K562 (cell line): Measurements from ENCODE around the gene OPCML. TPM values are rescaled to one million over a fixed set of nuclear protein-coding genes. Genes with fewer than 3 reads are reported as not detected.

Experiments
- ATAC-seq: fragments of 200-7000 bp; cut with Tn5 transposase; 3 replicates; pipeline ENCODE4 v1.9.1; 2020; ENCODE audit warnings: moderate library complexity
- BruUV-seq: library from RNA; stranded (reverse); fragments of 400-500 nt; replicated peaks from 2 replicates; lab custom pipeline; 2021; lab: Mats Ljungman, UMichigan
- CTCF ChIA-PET: fragments of 300-600 bp; formaldehyde crosslinking; extraction: SDS; loops from one replicate; lab custom pipeline; 2021; ENCODE audit warnings: low intra/inter-chr PET ratio; lab: Yijun Ruan, JAX
- POLR2A ChIA-PET: fragments of 300-600, 350-650 bp; sonication (Branson Sonifier 250); formaldehyde crosslinking; extraction: SDS; loops from one replicate; lab custom pipeline; 2021; ENCODE audit warnings: antibody characterized with exemption, inconsistent platforms; lab: Yijun Ruan, JAX
- DNase-seq, 4 experiments: peaks; one replicate each; pipeline versions ENCODE4 v3.0.0 to v3.0.0-alpha.2; 2011 to 2018; ENCODE audit warnings: low spot score in 3 of 4, mixed read lengths in 3 of 4; ENCODE audit errors: extremely low read depth in 1 of 4
- FAIRE-seq: peaks from 2 replicates; lab custom pipeline; 2011; peaks lifted over from hg19 to GRCh38; lab: Jason Lieb, UNC
- H2AFZ ChIP-seq: 2 replicates; pipeline ENCODE4 v1.6.0; 2011; ENCODE audit warnings: low read depth, low read length, control low read depth, inconsistent platforms
- H3K27ac ChIP-seq: fragments of 200-600 bp; 3 replicates; pipeline ENCODE4 v1.8.0; 2011; ENCODE audit warnings: low read depth, mild to moderate bottlenecking, control low read depth, inconsistent platforms, low read length, moderate library complexity, mixed read lengths; ENCODE audit errors: extremely low read depth
- H3K27me3 ChIP-seq, 2 experiments: fragments of 300-600 bp in 1 of 2; 2 replicates in 1 of 2; 3 replicates in 1 of 2; pipeline versions ENCODE4 v1.6.0 to v1.8.0; 2011; ENCODE audit warnings: inconsistent platforms in 2 of 2, low read length in 2 of 2, mild to moderate bottlenecking in 1 of 2, mixed read lengths in 1 of 2, moderate library complexity in 1 of 2; ENCODE audit not compliant: control insufficient read depth in 2 of 2, insufficient read depth in 2 of 2
- H3K36me3 ChIP-seq: fragments of 300-600 bp; 3 replicates; pipeline ENCODE4 v1.8.0; 2011; ENCODE audit warnings: mild to moderate bottlenecking, low read length, inconsistent platforms; ENCODE audit not compliant: control insufficient read depth, insufficient read depth
- H3K4me1 ChIP-seq, 2 experiments: fragments of 200-600 bp in 1 of 2; replicated peaks in 1 of 2; 2 replicates in 1 of 2; 3 replicates in 1 of 2; pipeline versions ENCODE4 v1.5.1 to v1.8.0; 2011; ENCODE audit warnings: inconsistent platforms in 2 of 2, low read length in 2 of 2, mild to moderate bottlenecking in 1 of 2, mixed read lengths in 1 of 2, moderate library complexity in 1 of 2; ENCODE audit not compliant: control insufficient read depth in 2 of 2, insufficient read depth in 2 of 2
- H3K4me2 ChIP-seq: 2 replicates; pipeline ENCODE4 v1.6.1; 2011; ENCODE audit warnings: low read length, control low read depth, inconsistent platforms, mixed read lengths; ENCODE audit not compliant: insufficient read depth
- H3K4me3 ChIP-seq: fragments of 200-600 bp; sonication (generic), shearing (Covaris generic); 2 replicates; pipeline ENCODE4 v1.5.1; 2016; ENCODE audit warnings: control low read depth, inconsistent platforms
- H3K79me2 ChIP-seq: fragments of 200-600 bp; 3 replicates; pipeline ENCODE4 v1.8.0; 2011; ENCODE audit warnings: low read length, inconsistent platforms; ENCODE audit not compliant: control insufficient read depth, insufficient read depth
- H3K9ac ChIP-seq, 2 experiments: 2 replicates each; pipeline versions ENCODE4 v1.6.0 to v1.6.1; 2011; ENCODE audit warnings: low read depth in 2 of 2, low read length in 2 of 2, control low read depth in 1 of 2, inconsistent platforms in 1 of 2, mild to moderate bottlenecking in 1 of 2, mixed read lengths in 1 of 2; ENCODE audit not compliant: insufficient read depth in 1 of 2
- H3K9me1 ChIP-seq: one replicate; pipeline ENCODE4 v1.6.0; 2011; ENCODE audit warnings: inconsistent platforms, mild to moderate bottlenecking, low read length, moderate library complexity; ENCODE audit not compliant: control insufficient read depth, insufficient read depth
- H3K9me3 ChIP-seq: replicated peaks from 2 replicates; pipeline ENCODE4 v1.5.1; 2011; ENCODE audit warnings: low read depth, low read length, inconsistent platforms; ENCODE audit not compliant: control insufficient read depth, insufficient read depth
- H4K20me1 ChIP-seq: replicated peaks from 2 replicates; pipeline ENCODE4 v1.6.1; 2011; ENCODE audit warnings: low read length, inconsistent platforms, mixed read lengths; ENCODE audit not compliant: control insufficient read depth, insufficient read depth
- ADNP ChIP-seq: fragments of 200-800 bp; sonication (Bioruptor generic); IDR thresholded peaks from 2 replicates; pipeline ENCODE4 v1.6.1; 2016; ENCODE audit warnings: missing genetic modification characterization, missing compliant biosample characterization
- COPS2 ChIP-seq: fragments of 450-650 bp; conservative IDR thresholded peaks from 2 replicates; pipeline ENCODE4 v1.6.1; 2016; ENCODE audit warnings: mild to moderate bottlenecking, moderate library complexity
- FOSL1 ChIP-seq: fragments of 200-800 bp; sonication (Bioruptor generic); conservative IDR thresholded peaks from 2 replicates; pipeline ENCODE4 v1.6.1; 2016; ENCODE audit warnings: missing genetic modification characterization, missing compliant biosample characterization
- FOXA3 ChIP-seq, 2 experiments: fragments of 450-650 bp in 1 of 2; sonication (generic) in 1 of 2; formaldehyde crosslinking; IDR thresholded peaks in 1 of 2; conservative IDR thresholded peaks in 1 of 2; 2 replicates each; pipeline versions ENCODE4 v1.4.0 to v1.8.0; 2020 to 2022; ENCODE audit warnings: mild to moderate bottlenecking in 2 of 2, missing genetic modification reagents in 1 of 2
- IFI16 ChIP-seq: fragments of 250-450 bp; sonication (Bioruptor Pico); IDR thresholded peaks from 2 replicates; pipeline ENCODE4 v2.1.2; 2022; ENCODE audit warnings: mild to moderate bottlenecking, inconsistent platforms
- KAT2B ChIP-seq: IDR thresholded peaks from one replicate; pipeline ENCODE4 v1.6.1; 2012; ENCODE audit warnings: low read depth, mild to moderate bottlenecking, control low read depth, inconsistent platforms, low read length, moderate library complexity
- KDM2B ChIP-seq: fragments of 250-450 bp; sonication (Bioruptor Pico); IDR thresholded peaks from 2 replicates; pipeline ENCODE4 v1.8.0; 2021; ENCODE audit warnings: mild to moderate bottlenecking, moderate library complexity
- MCM7 ChIP-seq, 2 experiments: fragments of 450-650 bp; IDR thresholded peaks; 2 replicates each; pipeline ENCODE4 v1.6.1; 2016 to 2018
- MEIS2 ChIP-seq: fragments of 450-650 bp; IDR thresholded peaks from 2 replicates; pipeline ENCODE4 v1.6.1; 2014; ENCODE audit warnings: mild to moderate bottlenecking; ENCODE audit not compliant: partially characterized antibody
- PHF20 ChIP-seq: fragments of 450-650 bp; IDR thresholded peaks from 2 replicates; pipeline ENCODE4 v1.6.1; 2018; ENCODE audit not compliant: partially characterized antibody
- PPARD ChIP-seq: fragments of 250-450 bp; sonication (Bioruptor Pico); IDR thresholded peaks from 2 replicates; pipeline ENCODE4 v1.8.0; 2022; ENCODE audit warnings: inconsistent platforms, mild to moderate bottlenecking, moderate library complexity
- SRSF1 ChIP-seq: fragments of 200-400 bp; formaldehyde crosslinking; IDR thresholded peaks from 2 replicates; pipeline ENCODE4 v1.6.1; 2017; ENCODE audit warnings: mild to moderate bottlenecking, low read depth, low read length, moderate library complexity
- TAF7 ChIP-seq: fragments of 450-650 bp; IDR thresholded peaks from 2 replicates; pipeline ENCODE4 v1.6.1; 2016; ENCODE audit warnings: missing genetic modification characterization, missing compliant biosample characterization
- ZNF696 ChIP-seq: fragments of 250-450 bp; sonication (Bioruptor Pico); conservative IDR thresholded peaks from 2 replicates; pipeline ENCODE4 v1.4.0; 2020; ENCODE audit warnings: mild to moderate bottlenecking, moderate library complexity
- WGBS: fragments of 100-300 bp; shearing (Covaris generic); methylation state at CpG from one replicate; pipeline ENCODE4 v1.1.6; 2016; ENCODE audit warnings: low coverage, mixed read lengths; ENCODE audit not compliant: insufficient coverage; ENCODE audit errors: missing lambda C conversion rate; 5-methylcytosine and 5-hydroxymethylcytosine counted together
- in situ Hi-C: fragments of 300-500 bp; cut with MboI; formaldehyde crosslinking; loops from 4 replicates; pipeline ENCODE4 v1.15.0; 2018; ENCODE audit warnings: inconsistent platforms, mixed read lengths
- intact Hi-C: fragments of 100-400 bp; cut with micrococcal nuclease; formaldehyde crosslinking; loops from 2 replicates; pipeline ENCODE4 v1.14.2; 2022
- polyA plus RNA-seq, 8 experiments: library from polyadenylated mRNA; depleted of rRNA in 4 of 8; stranded (reverse) in 5 of 8; unstranded in 3 of 8; fragments of >200 nt; fragmentation: Nextera tagmentation in 2 of 8; fragmentation: Illumina TruSeq in 1 of 8; extraction: Ambion mirVana in 2 of 8; extraction: Trizol in 1 of 8; gene quantifications; 2 replicates each; pipeline versions ENCODE4 v1.2.1 to v1.2.3, GENCODE V29; 2011 to 2014; ENCODE audit warnings: inconsistent platforms in 1 of 8, missing spikeins in 1 of 8
- total RNA-seq, 7 experiments: library from RNA; depleted of rRNA in 6 of 7; stranded (reverse); fragments of >200 nt in 6 of 7; fragmentation: Illumina TruSeq in 2 of 7; extraction: Trizol in 2 of 7; gene quantifications; 2 replicates each; pipeline versions ENCODE4 v1.2.1 to v1.2.3, GENCODE V29; 2011 to 2021; ENCODE audit warnings: low replicate concordance in 1 of 7
- TF ChIP-seq, protein P1 (sequence below): fragments of 250-450 bp; sonication (Bioruptor Pico); IDR thresholded peaks from 2 replicates; pipeline ENCODE4 v1.8.0; 2021; ENCODE audit warnings: mild to moderate bottlenecking, moderate library complexity
- TF ChIP-seq, protein P2 (sequence below): fragments of 250-450 bp; sonication (Bioruptor Pico); IDR thresholded peaks from 2 replicates; pipeline ENCODE4 v1.8.0; 2022; ENCODE audit warnings: moderate library complexity, mild to moderate bottlenecking, inconsistent platforms
- TF ChIP-seq, protein P3 (sequence below): sonication (generic); formaldehyde crosslinking; IDR thresholded peaks from 2 replicates; pipeline ENCODE4 v1.5.0; 2020; ENCODE audit warnings: missing genetic modification reagents
- TF ChIP-seq, protein P4 (sequence below), 3 experiments: fragments of 200-800 bp in 1 of 3; sonication (Bioruptor generic) in 1 of 3; sonication (generic) in 1 of 3; formaldehyde crosslinking in 1 of 3; IDR thresholded peaks; 2 replicates each; pipeline versions ENCODE4 v1.6.1 to v1.8.0; 2016 to 2022; ENCODE audit warnings: mild to moderate bottlenecking in 2 of 3, missing compliant biosample characterization in 2 of 3, missing genetic modification characterization in 2 of 3, missing genetic modification reagents in 1 of 3

Gene OPCML
- total and polyA plus RNA-seq, 9 of the 15 experiments (the other 6 are each of a cell fraction or from before 2014, with no cell fraction given) = not detected

DNA sequence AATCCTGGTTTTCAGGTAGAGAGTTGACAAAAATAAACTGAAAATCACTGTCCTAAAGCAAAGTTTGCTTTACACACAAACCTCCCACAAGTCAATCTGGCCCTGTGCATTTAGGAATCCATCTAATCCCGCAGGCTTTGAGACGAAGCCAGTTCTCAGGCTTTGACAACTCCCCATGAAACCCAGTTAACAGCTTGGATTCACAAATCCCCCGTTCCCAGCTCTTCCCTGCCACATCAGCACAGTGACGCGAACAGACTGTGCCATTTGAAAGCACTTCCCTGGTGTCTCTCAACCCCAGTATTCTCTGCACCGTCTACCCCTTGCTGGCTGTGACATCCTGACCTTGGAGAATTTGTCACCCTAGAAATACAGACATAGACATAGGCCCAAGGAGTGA is 117.8 kb downstream of the OPCML start:
- no peaks in the 10 kb centered on the region for H3K4me1 ChIP-seq
- no peaks in the 10 kb centered on the region for H3K9me1 ChIP-seq
- FAIRE-seq (no peak), DNase-seq (no peak), ATAC-seq (no peak)
- H3K36me3 ChIP-seq = no peaks in the 10 kb centered on the region
- WGBS = 0% methylated on average over 6 of the region's 6 CpGs
- CTCF ChIA-PET = no interaction called here
- in situ Hi-C loops (no loop called here), intact Hi-C loops (no loop called here)
- no peak overlapping the region for H3K27ac ChIP-seq
- POLR2A ChIA-PET = no interaction called here
- H3K4me2 ChIP-seq = no peak overlapping the region
- H3K79me2 ChIP-seq = no peaks in the 10 kb centered on the region
- no peak overlapping the region for H2AFZ ChIP-seq
- BruUV-seq = no TSS peak
- no peak overlapping the region for H3K4me3 ChIP-seq
- no peaks in the 10 kb centered on the region; the same call in 1 of the 2 replicates for H3K9me3 ChIP-seq
- H4K20me1 ChIP-seq = no peaks in the 10 kb centered on the region
- no peaks in the 10 kb centered on the region for H3K27me3 ChIP-seq
- H3K9ac ChIP-seq = no peak overlapping the region
- TF ChIP-seq, protein P1, sequence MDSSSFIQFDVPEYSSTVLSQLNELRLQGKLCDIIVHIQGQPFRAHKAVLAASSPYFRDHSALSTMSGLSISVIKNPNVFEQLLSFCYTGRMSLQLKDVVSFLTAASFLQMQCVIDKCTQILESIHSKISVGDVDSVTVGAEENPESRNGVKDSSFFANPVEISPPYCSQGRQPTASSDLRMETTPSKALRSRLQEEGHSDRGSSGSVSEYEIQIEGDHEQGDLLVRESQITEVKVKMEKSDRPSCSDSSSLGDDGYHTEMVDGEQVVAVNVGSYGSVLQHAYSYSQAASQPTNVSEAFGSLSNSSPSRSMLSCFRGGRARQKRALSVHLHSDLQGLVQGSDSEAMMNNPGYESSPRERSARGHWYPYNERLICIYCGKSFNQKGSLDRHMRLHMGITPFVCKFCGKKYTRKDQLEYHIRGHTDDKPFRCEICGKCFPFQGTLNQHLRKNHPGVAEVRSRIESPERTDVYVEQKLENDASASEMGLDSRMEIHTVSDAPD (CRISPR knock-in tag) = no peak
- no peak for TF ChIP-seq KAT2B
- TF ChIP-seq MEIS2 = no peak
- no peak for TF ChIP-seq COPS2
- TF ChIP-seq, protein P2, sequence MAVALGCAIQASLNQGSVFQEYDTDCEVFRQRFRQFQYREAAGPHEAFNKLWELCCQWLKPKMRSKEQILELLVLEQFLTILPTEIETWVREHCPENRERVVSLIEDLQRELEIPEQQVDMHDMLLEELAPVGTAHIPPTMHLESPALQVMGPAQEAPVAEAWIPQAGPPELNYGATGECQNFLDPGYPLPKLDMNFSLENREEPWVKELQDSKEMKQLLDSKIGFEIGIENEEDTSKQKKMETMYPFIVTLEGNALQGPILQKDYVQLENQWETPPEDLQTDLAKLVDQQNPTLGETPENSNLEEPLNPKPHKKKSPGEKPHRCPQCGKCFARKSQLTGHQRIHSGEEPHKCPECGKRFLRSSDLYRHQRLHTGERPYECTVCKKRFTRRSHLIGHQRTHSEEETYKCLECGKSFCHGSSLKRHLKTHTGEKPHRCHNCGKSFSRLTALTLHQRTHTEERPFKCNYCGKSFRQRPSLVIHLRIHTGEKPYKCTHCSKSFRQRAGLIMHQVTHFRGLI = no peak
- no peak for TF ChIP-seq MCM7 (IDR thresholded peaks at IDR 0.05)
- TF ChIP-seq FOSL1 (tag) = no peak
- no peak for TF ChIP-seq TAF7
- TF ChIP-seq ADNP (tag) = no peak
- no peak for TF ChIP-seq KDM2B
- TF ChIP-seq PPARD (CRISPR knock-in tag) = no peak
- TF ChIP-seq FOXA3 (CRISPR knock-in tag; conservative IDR thresholded peaks at IDR 0.05 in 1 of 2, IDR thresholded peaks at IDR 0.05 in 1 of 2) = no peak
- TF ChIP-seq, protein P3, sequence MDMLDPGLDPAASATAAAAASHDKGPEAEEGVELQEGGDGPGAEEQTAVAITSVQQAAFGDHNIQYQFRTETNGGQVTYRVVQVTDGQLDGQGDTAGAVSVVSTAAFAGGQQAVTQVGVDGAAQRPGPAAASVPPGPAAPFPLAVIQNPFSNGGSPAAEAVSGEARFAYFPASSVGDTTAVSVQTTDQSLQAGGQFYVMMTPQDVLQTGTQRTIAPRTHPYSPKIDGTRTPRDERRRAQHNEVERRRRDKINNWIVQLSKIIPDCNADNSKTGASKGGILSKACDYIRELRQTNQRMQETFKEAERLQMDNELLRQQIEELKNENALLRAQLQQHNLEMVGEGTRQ (CRISPR knock-in tag) = no peak
- TF ChIP-seq PHF20 = no peak
- TF ChIP-seq SRSF1 = no peak
- TF ChIP-seq, protein P4, sequence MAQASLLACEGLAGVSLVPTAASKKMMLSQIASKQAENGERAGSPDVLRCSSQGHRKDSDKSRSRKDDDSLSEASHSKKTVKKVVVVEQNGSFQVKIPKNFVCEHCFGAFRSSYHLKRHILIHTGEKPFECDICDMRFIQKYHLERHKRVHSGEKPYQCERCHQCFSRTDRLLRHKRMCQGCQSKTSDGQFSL (CRISPR knock-in tag; IDR thresholded peaks at IDR 0.05) = no peak
- TF ChIP-seq, protein P4 (tag; IDR thresholded peaks at IDR 0.05) = no peak
- no peak for TF ChIP-seq IFI16
- TF ChIP-seq ZNF696 (CRISPR knock-in tag) = no peak
